Neural progenitor cell (in vitro differentiated cells): ENCODE data around the gene CNTNAP2.

Experiments
- EZH2 ChIP-seq: fragments of 200-600 bp; sonication (generic); IDR thresholded peaks from 2 replicates; pipeline ENCODE4 v1.6.1; 2017; ENCODE audit warnings: antibody characterized with exemption, mild to moderate bottlenecking, moderate library complexity
- EZH2phosphoT487 ChIP-seq: fragments of 200-600 bp; sonication (generic); IDR thresholded peaks from 2 replicates; pipeline ENCODE4 v1.6.1; 2017; ENCODE audit warnings: antibody characterized with exemption
- TF ChIP-seq, protein P1 (sequence below): fragments of 200-600 bp; sonication (generic); IDR thresholded peaks from 2 replicates; pipeline ENCODE4 v1.5.1; 2017; ENCODE audit warnings: antibody characterized with exemption, mild to moderate bottlenecking

DNA sequence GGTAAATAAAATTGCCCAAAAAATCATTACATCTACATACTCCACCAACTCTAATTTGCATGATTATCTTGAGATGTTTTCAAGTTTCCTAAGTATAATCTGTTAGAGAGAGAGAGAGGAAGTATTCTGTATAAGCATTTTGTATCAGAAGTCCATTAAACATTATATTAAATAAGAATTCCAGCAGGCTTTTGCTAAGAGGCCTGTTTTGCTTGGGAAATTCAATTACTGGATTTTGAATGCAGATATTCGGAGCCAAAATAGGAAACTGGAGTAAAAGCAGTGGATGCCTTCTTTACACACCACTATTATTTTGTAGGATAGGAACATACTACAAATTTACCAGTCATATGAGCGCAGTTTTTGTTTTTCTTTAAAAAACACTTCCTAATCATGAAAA is 727.8 kb downstream of the CNTNAP2 start:
- TF ChIP-seq, protein P1, sequence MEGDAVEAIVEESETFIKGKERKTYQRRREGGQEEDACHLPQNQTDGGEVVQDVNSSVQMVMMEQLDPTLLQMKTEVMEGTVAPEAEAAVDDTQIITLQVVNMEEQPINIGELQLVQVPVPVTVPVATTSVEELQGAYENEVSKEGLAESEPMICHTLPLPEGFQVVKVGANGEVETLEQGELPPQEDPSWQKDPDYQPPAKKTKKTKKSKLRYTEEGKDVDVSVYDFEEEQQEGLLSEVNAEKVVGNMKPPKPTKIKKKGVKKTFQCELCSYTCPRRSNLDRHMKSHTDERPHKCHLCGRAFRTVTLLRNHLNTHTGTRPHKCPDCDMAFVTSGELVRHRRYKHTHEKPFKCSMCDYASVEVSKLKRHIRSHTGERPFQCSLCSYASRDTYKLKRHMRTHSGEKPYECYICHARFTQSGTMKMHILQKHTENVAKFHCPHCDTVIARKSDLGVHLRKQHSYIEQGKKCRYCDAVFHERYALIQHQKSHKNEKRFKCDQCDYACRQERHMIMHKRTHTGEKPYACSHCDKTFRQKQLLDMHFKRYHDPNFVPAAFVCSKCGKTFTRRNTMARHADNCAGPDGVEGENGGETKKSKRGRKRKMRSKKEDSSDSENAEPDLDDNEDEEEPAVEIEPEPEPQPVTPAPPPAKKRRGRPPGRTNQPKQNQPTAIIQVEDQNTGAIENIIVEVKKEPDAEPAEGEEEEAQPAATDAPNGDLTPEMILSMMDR: no peak
- no peak for TF ChIP-seq EZH2phosphoT487
- no peak for TF ChIP-seq EZH2
